Measurements from ENCODE around the gene SLC41A2.

SLC41A2 gene

GRCh38 chr12:104975587-104976343 is 17.7 kb upstream of the SLC41A2 start:
- no peak overlapping the region for H3K27ac Mint-ChIP-seq
- intact Hi-C loops (cut with micrococcal nuclease), result loop anchor here (2.0 kb wide), 1 partner anchor 17 kb away; the partner anchor contains the start of gene SLC41A2
- no peaks in the 10 kb centered on the region for H3K36me3 Mint-ChIP-seq (ENCODE audit: low read depth)
- peaks cover 39% of the 10 kb centered on the region for H3K4me1 Mint-ChIP-seq (ENCODE audit: low read depth)
- H3K9me3 Mint-ChIP-seq, result no peaks in the 10 kb centered on the region
- H3K4me3 Mint-ChIP-seq, result no peak overlapping the region
- H3K27me3 Mint-ChIP-seq, result no peaks in the 10 kb centered on the region

GRCh38 chr12:104974626-104975290 is 16.7 kb upstream of the SLC41A2 start:
- Mint-ChIP-seq H3K4me1 (ENCODE audit: low read depth) (peaks cover 48% of the 10 kb centered on the region), H3K9me3 (no peaks in the 10 kb centered on the region), H3K27me3 (no peaks in the 10 kb centered on the region), H3K36me3 (ENCODE audit: low read depth) (no peaks in the 10 kb centered on the region), H3K27ac (peak overlapping the region; percentile 67), H3K4me3 (peak overlapping the region; percentile 23)
- intact Hi-C loops (cut with micrococcal nuclease), result loop anchor here (2.0 kb wide), 1 partner anchor 16 kb away; the partner anchor contains the start of gene SLC41A2

GRCh38 chr12:104973250-104973649 is 15.2 kb upstream of the SLC41A2 start:
- H3K4me3 Mint-ChIP-seq, result no peak overlapping the region
- intact Hi-C loops (cut with micrococcal nuclease), result no loop called here
- H3K4me1 Mint-ChIP-seq (ENCODE audit: low read depth), result peaks cover 62% of the 10 kb centered on the region
- H3K9me3 Mint-ChIP-seq, result no peaks in the 10 kb centered on the region
- H3K27ac Mint-ChIP-seq, result no peak overlapping the region
- H3K27me3 Mint-ChIP-seq, result no peaks in the 10 kb centered on the region
- no peaks in the 10 kb centered on the region for H3K36me3 Mint-ChIP-seq (ENCODE audit: low read depth)

GRCh38 chr12:104971306-104971705 is 13.2 kb upstream of the SLC41A2 start:
- Mint-ChIP-seq H3K36me3 (ENCODE audit: low read depth) (no peaks in the 10 kb centered on the region), H3K4me1 (ENCODE audit: low read depth) (peaks cover 58% of the 10 kb centered on the region), H3K27me3 (no peaks in the 10 kb centered on the region), H3K9me3 (no peaks in the 10 kb centered on the region), H3K27ac (peak overlapping the region; percentile 45), H3K4me3 (no peak overlapping the region)
- intact Hi-C loops (cut with micrococcal nuclease), result no loop called here

GRCh38 chr12:104969343-104969742 is 11.3 kb upstream of the SLC41A2 start:
- no peak overlapping the region for H3K4me3 Mint-ChIP-seq
- no peaks in the 10 kb centered on the region for H3K27me3 Mint-ChIP-seq
- H3K9me3 Mint-ChIP-seq, result no peaks in the 10 kb centered on the region
- intact Hi-C loops (cut with micrococcal nuclease), result no loop called here
- H3K27ac Mint-ChIP-seq, result peak overlapping the region; percentile 59
- no peaks in the 10 kb centered on the region for H3K36me3 Mint-ChIP-seq (ENCODE audit: low read depth)
- peaks cover 65% of the 10 kb centered on the region for H3K4me1 Mint-ChIP-seq (ENCODE audit: low read depth)

- Mint-ChIP-seq H3K27ac (peak overlapping the region; percentile 16), H3K9me3 (no peaks in the 10 kb centered on the region)
- intact Hi-C loops (cut with micrococcal nuclease), result no loop called here
These were observed 8.6 kb upstream of the SLC41A2 start for GRCh38 chr12:104966677-104967076.

GRCh38 chr12:104964856-104965205 is 6.7 kb upstream of the SLC41A2 start:
- Mint-ChIP-seq H3K27ac (peak overlapping the region; percentile 51), H3K9me3 (no peaks in the 10 kb centered on the region), H3K4me1 (ENCODE audit: low read depth) (peaks cover 54% of the 10 kb centered on the region), H3K27me3 (peaks cover 6% of the 10 kb centered on the region), H3K36me3 (ENCODE audit: low read depth) (no peaks in the 10 kb centered on the region), H3K4me3 (no peak overlapping the region)
- intact Hi-C loops (cut with micrococcal nuclease), result no loop called here

More at GRCh38 chr12:104966677-104967076, 8.6 kb upstream of the SLC41A2 start:
- peaks cover 58% of the 10 kb centered on the region for H3K4me1 Mint-ChIP-seq (ENCODE audit: low read depth)
- H3K4me3 Mint-ChIP-seq, result no peak overlapping the region
- no peaks in the 10 kb centered on the region for H3K36me3 Mint-ChIP-seq (ENCODE audit: low read depth)
- H3K27me3 Mint-ChIP-seq, result peaks cover 3% of the 10 kb centered on the region

GRCh38 chr12:104964167-104964855 is 6.2 kb upstream of the SLC41A2 start:
- no peak overlapping the region for H3K4me3 Mint-ChIP-seq
- H3K36me3 Mint-ChIP-seq (ENCODE audit: low read depth), result no peaks in the 10 kb centered on the region
- peaks cover 6% of the 10 kb centered on the region for H3K27me3 Mint-ChIP-seq
- peaks cover 56% of the 10 kb centered on the region for H3K4me1 Mint-ChIP-seq (ENCODE audit: low read depth)
- peak overlapping the region; percentile 51 for H3K27ac Mint-ChIP-seq
- H3K9me3 Mint-ChIP-seq, result no peaks in the 10 kb centered on the region
- intact Hi-C loops (cut with micrococcal nuclease), result no loop called here

- intact Hi-C loops (cut with micrococcal nuclease), result no loop called here
- Mint-ChIP-seq H3K4me1 (ENCODE audit: low read depth) (peaks cover 56% of the 10 kb centered on the region), H3K36me3 (ENCODE audit: low read depth) (no peaks in the 10 kb centered on the region), H3K27me3 (peaks cover 6% of the 10 kb centered on the region), H3K4me3 (no peak overlapping the region), H3K9me3 (no peaks in the 10 kb centered on the region), H3K27ac (no peak overlapping the region)
These were observed 5.7 kb upstream of the SLC41A2 start for GRCh38 chr12:104963757-104964156.

- intact Hi-C loops (cut with micrococcal nuclease), result no loop called here
These were observed 2.4 kb upstream of the SLC41A2 start for GRCh38 chr12:104960464-104960863.

GRCh38 chr12:104959335-104959841 is 1.3 kb upstream of the SLC41A2 start:
- peak overlapping the region; percentile 85 for H3K4me3 Mint-ChIP-seq
- H3K27me3 Mint-ChIP-seq, result peaks cover 10% of the 10 kb centered on the region
- no peaks in the 10 kb centered on the region for H3K36me3 Mint-ChIP-seq (ENCODE audit: low read depth)
- intact Hi-C loops (cut with micrococcal nuclease), result loop anchor here (2.0 to 10.0 kb wide), 2 partner anchors 15 to 95 kb away; no protein-coding TSS in a partner anchor
- peak overlapping the region; percentile 96 for H3K27ac Mint-ChIP-seq
- no peaks in the 10 kb centered on the region for H3K9me3 Mint-ChIP-seq
- peaks cover 40% of the 10 kb centered on the region for H3K4me1 Mint-ChIP-seq (ENCODE audit: low read depth)

More at GRCh38 chr12:104960464-104960863, 2.4 kb upstream of the SLC41A2 start:
- Mint-ChIP-seq H3K36me3 (ENCODE audit: low read depth) (no peaks in the 10 kb centered on the region), H3K4me1 (ENCODE audit: low read depth) (peaks cover 43% of the 10 kb centered on the region), H3K9me3 (no peaks in the 10 kb centered on the region), H3K4me3 (no peak overlapping the region), H3K27ac (peak overlapping the region; percentile 96), H3K27me3 (peaks cover 6% of the 10 kb centered on the region)

GRCh38 chr12:104958805-104959334 is 780 bp upstream of the SLC41A2 start:
- Mint-ChIP-seq H3K9me3 (no peaks in the 10 kb centered on the region), H3K27me3 (peaks cover 10% of the 10 kb centered on the region)

GRCh38 chr12:104957719-104958000 is 430 bp downstream of the SLC41A2 start:
- Mint-ChIP-seq H3K36me3 (ENCODE audit: low read depth) (no peaks in the 10 kb centered on the region), H3K4me3 (peak overlapping the region; percentile 85), H3K27ac (peak overlapping the region; percentile 96)

More at GRCh38 chr12:104958805-104959334, 780 bp upstream of the SLC41A2 start:
- Mint-ChIP-seq H3K4me3 (peak overlapping the region; percentile 85), H3K4me1 (ENCODE audit: low read depth) (peaks cover 37% of the 10 kb centered on the region), H3K27ac (peak overlapping the region; percentile 96), H3K36me3 (ENCODE audit: low read depth) (no peaks in the 10 kb centered on the region)
- intact Hi-C loops (cut with micrococcal nuclease), result loop anchor here (1.0 to 10.0 kb wide), 3 partner anchors 16 to 96 kb away; partner anchors contain the start of gene NOPCHAP1

More at GRCh38 chr12:104957719-104958000, 430 bp downstream of the SLC41A2 start:
- peaks cover 37% of the 10 kb centered on the region for H3K4me1 Mint-ChIP-seq (ENCODE audit: low read depth)
- no peaks in the 10 kb centered on the region for H3K9me3 Mint-ChIP-seq
- peaks cover 8% of the 10 kb centered on the region for H3K27me3 Mint-ChIP-seq
- intact Hi-C loops (cut with micrococcal nuclease), result loop anchor here (10.0 kb wide), 1 partner anchor 97 kb away; no protein-coding TSS in a partner anchor
